ENCODE measurements around the gene SMPD1.
"Not testable (repeated sequence)": the region's sequence is repeated elsewhere in the genome, so short reads cannot be mapped to it uniquely, and the experiment has no call there.

The SMPD1 gene

DNA sequence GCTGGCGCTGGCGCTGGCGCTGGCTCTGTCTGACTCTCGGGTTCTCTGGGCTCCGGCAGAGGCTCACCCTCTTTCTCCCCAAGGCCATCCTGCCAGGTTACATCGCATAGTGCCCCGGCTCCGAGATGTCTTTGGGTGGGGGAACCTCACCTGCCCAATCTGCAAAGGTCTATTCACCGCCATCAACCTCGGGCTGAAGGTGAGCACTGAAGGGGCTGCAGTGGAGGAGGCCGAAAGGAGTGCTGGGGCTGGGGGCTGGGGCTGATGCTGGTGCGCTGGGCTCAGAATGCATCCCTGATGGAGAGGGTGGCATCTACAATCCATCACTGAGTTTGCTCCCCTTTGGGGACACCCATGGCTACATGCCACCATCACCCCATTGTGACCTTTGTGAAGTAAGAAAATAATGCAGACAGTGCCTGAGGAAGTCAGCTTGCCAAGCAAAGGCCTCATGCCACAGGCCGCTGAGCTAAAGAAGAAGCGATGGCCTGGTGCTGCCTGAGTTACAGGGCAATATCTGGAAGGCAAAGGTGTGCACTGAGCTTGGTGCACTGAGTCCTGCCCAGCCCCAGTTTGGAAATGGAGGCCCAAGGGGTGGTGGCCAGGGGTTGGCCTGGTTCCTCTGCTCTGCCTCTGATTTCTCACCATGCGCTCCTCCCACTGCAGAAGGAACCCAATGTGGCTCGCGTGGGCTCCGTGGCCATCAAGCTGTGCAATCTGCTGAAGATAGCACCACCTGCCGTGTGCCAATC lies 620 bp downstream of the SMPD1 start:
- no peak for DNase-seq (ENCODE audit: low read depth)

DNA sequence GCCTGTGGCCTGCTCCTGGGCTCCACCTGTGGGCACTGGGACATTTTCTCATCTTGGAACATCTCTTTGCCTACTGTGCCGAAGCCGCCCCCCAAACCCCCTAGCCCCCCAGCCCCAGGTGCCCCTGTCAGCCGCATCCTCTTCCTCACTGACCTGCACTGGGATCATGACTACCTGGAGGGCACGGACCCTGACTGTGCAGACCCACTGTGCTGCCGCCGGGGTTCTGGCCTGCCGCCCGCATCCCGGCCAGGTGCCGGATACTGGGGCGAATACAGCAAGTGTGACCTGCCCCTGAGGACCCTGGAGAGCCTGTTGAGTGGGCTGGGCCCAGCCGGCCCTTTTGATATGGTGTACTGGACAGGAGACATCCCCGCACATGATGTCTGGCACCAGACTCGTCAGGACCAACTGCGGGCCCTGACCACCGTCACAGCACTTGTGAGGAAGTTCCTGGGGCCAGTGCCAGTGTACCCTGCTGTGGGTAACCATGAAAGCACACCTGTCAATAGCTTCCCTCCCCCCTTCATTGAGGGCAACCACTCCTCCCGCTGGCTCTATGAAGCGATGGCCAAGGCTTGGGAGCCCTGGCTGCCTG lies 1.4 kb downstream of the SMPD1 start:
- DNase-seq (ENCODE audit: low read depth) = no peak

GRCh38 chr11:6392251-6392650 lies 2.0 kb downstream of the SMPD1 start:
- not testable (repeated sequence) for DNase-seq (ENCODE audit: low read depth)

GRCh38 chr11:6393989-6394670 lies 3.9 kb downstream of the SMPD1 start:
- no peak for DNase-seq (ENCODE audit: low read depth)

DNA sequence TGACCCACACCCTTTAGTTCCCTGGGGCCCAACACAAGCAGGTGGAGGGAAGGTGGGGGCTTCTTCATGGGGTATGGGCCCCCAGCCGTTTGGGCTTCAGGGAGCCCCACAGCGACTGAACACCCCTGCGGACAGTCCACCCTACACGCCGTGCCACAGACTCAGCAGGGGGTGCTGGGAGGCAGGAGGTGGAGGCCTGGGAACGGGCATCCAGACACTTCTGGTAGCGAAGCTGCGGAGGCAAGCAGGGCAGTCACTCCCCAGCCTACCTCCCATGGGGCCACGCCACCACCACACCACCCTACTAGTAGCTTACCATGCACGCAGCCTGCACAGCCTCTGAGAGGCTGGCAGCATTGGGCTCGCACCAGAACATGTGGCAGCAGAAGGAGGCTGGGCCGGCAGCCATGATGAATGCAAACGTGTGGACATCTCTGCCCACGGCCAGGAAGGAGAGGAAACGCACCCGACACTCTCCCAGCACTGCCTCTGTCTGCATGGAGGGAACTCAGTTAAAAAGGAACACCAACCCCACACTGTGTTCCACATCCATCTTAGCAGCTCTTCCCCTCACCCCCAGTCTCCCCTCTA lies 5.3 kb downstream of the SMPD1 start:
- DNase-seq (ENCODE audit: low read depth) = no peak

DNA sequence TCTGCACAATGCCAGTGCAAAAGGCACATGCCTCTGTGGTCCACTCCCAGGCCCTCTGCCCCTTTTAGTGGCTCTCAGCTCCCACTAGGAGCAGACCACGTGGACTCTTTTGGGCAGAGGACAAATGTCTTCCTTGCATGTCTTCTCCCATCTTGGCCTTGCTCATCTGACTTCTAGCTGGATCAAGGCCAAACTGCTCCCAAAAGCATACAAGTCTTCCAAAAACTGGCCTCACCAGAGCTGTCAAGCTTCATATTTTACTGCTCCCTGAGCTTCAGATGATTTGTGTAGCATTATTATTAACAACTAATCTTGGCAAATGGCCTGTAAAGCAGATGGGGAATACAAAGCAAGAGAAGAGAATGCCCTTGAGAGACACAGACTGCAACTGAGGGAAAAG lies 6.9 kb downstream of the SMPD1 start:
- DNase-seq (ENCODE audit: low read depth) = no peak

DNA sequence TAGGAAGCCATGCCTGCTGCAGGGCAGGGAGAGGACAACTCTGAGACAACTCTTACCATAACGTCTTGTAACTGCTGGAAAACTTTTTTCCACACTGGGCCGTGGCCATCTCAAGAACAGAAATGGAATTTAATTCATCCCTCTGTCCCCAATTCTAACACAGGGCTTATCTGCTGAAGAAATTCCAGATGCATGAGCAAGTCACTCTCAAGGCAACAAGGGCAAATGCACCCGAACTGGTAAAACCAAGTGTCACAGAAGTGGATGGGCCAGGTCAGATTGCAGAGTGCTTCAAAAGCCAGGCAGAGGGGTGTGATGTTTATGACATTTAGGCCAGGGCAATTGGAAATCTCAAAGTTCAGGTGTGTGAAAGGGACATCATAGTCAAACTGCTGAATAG lies 7.4 kb downstream of the SMPD1 start:
- no peak for DNase-seq (ENCODE audit: low read depth)

GRCh38 chr11:6400431-6401345 lies 10.4 kb downstream of the SMPD1 start:
- DNase-seq (ENCODE audit: low read depth) = no peak

DNA sequence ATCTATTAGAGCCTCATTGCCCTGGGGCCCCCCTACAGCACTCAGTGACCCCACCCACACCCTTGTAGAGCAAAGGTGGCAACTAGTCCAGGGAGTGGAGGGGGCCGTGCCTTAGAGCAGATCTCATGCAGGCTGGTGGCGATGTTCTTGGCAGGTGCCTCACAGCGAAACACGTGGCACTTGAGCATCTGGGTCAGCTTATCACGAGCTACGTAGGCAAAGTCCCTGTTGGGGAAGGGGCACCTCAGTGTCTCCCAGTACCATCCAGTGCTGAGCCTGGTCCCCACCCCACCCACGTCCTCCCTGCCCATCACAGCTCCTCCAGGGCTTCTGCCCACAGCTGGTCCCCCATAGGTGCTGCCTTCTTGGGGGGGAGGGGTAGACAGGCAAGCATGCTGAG lies 11.2 kb downstream of the SMPD1 start:
- DNase-seq (ENCODE audit: low read depth) = no peak

GRCh38 chr11:6402061-6402470 lies 11.8 kb downstream of the SMPD1 start:
- DNase-seq (ENCODE audit: low read depth) = no peak

DNA sequence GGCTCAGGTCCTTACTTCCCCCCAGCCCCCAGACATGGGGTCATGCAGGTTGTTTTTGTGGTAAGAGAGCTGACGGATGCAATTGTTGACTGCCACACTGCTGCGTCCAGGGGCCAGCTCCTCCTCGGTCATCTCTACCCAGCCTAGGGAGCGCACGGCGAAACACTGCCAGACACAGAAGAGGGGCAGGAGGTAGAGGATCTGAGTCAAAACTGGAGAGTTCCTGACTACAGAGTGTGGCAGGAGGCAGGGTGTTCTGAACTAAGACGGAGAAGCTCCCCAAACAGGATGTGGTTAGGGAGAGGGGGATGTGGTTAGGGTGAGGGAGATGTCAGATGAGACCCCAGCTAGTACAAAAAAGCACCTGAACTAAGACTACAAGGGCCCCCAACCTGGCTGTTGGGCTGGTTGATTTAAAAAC lies 12.3 kb downstream of the SMPD1 start:
- DNase-seq (ENCODE audit: low read depth) = no peak

- DNase-seq (ENCODE audit: low read depth) = no peak
Measured at GRCh38 chr11:6403539-6403938, 13.3 kb downstream of the SMPD1 start.

GRCh38 chr11:6404342-6405051 lies 14.2 kb downstream of the SMPD1 start:
- no peak for DNase-seq (ENCODE audit: low read depth)

- DNase-seq (ENCODE audit: low read depth) = no peak
Measured at GRCh38 chr11:6405052-6405667, 14.9 kb downstream of the SMPD1 start.

GRCh38 chr11:6405846-6406245 lies 15.6 kb downstream of the SMPD1 start:
- no peak for DNase-seq (ENCODE audit: low read depth)

- no peak for DNase-seq (ENCODE audit: low read depth)
Measured at GRCh38 chr11:6406370-6406769, 16.1 kb downstream of the SMPD1 start.

- no peak for DNase-seq (ENCODE audit: low read depth)
Measured at GRCh38 chr11:6410695-6411430, 20.6 kb downstream of the SMPD1 start.

DNA sequence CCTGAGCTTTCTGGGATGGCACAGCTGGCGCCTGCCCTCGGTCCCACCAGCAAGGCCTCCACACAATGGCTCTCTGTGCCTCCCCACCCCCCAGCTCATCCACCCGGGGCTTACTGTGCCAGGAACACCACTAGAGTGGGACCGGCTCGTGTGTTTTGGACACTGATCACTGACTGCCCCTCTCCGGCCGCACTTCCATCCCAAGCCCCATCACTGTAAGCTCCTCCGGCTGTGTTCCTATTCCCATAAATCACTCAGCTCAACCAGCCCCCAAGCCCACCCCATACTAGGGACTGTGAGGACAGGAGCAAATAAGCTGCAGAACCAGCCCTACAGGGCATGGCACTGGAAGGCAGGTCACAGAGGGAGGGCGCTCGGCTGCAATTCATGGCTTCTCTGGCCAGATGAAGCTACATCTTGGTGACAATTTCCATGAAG lies 21.3 kb downstream of the SMPD1 start:
- no peak for DNase-seq (ENCODE audit: low read depth)

GRCh38 chr11:6413791-6414201 lies 23.5 kb downstream of the SMPD1 start:
- DNase-seq (ENCODE audit: low read depth) = no peak

- no peak for DNase-seq (ENCODE audit: low read depth)
Measured at GRCh38 chr11:6414874-6415328, 24.6 kb downstream of the SMPD1 start.

Data from fibroblast of the conjunctiva (primary cell).